NCI-H748 treated with DMSO at 0.1 percent for 48 hours (cell line): ENCODE data around the gene KIF1B.
"Not testable (repeated sequence)": the region's sequence is repeated elsewhere in the genome, so short reads cannot be mapped to it uniquely, and the experiment has no call there.

Experiments used
- DNase-seq: peaks from one replicate; lab custom pipeline; 2025; lab: John Stamatoyannopoulos, UW

KIF1B gene

GRCh38 chr1:10426535-10426848 is 216.1 kb downstream of the KIF1B start:
- not testable (repeated sequence) for DNase-seq

DNA sequence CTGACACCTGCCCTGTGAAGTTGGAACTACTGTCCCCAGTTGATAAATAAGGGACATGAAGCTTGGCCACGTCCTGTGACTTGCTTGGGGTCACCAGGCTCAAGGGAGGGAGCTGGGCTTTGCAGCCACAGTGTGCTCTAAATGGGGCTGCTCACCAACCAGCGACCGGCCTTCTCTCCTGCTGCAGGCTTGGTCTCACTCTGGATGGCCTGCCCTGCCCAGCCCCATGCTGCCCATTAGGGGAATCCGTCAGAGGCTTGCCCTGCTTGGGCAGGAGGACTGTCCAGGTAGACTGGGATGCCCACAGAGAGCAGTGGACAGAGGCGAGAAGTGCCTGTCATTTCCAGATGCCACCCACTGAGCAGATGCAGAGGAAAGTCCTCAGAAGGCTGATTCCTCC is 218.6 kb downstream of the KIF1B start:
- DNase-seq, result no peak

- DNase-seq, result no peak
Measured at GRCh38 chr1:10429868-10430215, 219.5 kb downstream of the KIF1B start.

DNA sequence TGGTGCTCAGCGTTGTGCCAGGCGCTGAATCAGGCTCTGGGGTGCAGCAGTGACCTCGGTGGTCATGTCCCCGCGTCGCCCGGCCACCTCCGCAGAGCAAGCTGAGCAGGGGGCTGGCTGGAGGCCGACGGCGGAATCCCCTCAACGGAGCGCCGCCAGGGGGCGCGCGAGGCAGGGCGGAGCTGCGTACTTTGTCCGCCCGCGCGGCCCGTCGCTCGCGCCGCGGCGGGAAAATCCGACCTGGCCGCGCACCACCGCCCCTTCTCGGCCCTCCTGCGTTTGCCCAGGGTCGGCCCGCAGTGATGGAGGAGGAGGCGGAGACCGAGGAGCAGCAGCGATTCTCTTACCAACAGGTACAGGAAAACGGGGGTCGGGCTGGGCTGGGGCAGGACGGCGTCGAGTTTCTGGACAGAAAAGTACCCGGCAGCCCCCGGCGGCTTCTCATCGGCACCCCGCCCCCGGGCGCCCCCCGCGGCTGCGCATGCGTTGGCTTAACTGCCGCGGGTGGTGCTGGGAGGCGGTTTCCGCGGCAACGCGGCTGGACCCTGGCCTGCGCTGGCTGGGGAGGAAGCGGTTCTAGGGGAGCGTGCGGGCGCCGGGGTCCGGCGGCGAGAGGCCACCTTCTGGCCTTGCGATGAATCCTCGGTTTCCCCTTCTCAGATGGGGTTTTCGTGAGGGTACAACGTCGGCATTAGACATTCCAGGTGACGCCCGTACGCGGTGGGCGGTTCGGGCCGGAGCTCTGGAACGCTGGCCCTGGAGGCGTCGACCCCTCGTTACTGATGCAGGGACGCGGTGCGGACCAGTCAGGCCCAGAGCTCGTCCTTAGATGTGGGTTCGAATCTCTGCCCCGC is 220.1 kb downstream of the KIF1B start, which contains the start of gene CENPS:
TSS of gene CENPS (plus strand) at position 218 of the 854 bp plus-strand sequence. CDS start at position 303, 85 bp downstream.
- DNase-seq, result peak; percentile 46
